ENCODE data around the gene SYT9.
"Not testable (repeated sequence)": the region's sequence is repeated elsewhere in the genome, so short reads cannot be mapped to it uniquely, and the experiment has no call there.

Gene SYT9

DNA sequence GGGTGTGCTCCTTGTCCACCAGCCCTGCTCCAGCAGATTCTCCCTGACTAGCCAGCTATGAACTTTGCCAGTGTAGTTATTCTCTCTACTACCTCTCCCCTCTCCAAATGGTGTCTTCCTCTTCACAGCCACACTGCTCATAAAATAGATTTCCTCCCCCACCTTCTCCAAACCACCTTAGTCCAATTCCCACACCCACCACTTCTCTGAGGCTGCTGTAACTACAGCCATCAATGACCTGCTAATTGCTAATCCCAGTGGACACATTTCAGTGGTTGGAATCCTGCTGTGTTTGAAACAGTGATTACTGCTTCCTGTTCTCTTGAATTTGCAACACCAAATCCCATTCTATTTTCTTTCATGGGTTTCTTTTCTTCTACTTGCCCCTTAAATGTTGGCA is 23.4 kb downstream of the SYT9 start:
- no peak for DNase-seq (ENCODE audit: low spot score)

DNA sequence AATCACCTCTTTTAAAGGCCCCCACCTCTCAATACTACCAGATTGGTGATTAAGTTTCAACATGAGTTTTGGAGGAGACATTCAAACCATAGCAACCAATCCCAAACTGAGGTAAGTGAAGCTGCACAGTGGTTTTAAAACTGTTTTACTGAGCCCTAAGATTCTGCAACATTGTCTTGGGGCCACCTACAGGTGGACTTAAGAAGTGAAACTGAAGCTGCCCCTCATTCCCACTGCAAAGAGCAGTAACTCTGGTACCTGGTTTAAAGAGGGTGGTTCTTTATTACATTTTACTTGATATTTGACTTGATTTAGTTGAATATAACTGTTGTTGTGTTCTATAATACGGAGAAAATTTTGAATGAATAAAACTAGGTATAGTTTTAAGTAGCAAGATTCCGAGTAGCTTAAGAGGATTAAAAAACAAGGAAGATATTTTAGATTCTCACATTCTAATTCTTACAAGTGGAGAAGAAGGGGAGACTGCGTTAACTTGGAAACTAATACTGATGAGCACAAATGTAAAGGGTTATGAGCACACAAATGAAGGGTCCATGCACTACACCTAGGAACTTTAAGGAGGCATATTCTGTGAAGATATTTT is 26.7 kb downstream of the SYT9 start:
- peak; percentile 8 for DNase-seq (ENCODE audit: low spot score)

DNA sequence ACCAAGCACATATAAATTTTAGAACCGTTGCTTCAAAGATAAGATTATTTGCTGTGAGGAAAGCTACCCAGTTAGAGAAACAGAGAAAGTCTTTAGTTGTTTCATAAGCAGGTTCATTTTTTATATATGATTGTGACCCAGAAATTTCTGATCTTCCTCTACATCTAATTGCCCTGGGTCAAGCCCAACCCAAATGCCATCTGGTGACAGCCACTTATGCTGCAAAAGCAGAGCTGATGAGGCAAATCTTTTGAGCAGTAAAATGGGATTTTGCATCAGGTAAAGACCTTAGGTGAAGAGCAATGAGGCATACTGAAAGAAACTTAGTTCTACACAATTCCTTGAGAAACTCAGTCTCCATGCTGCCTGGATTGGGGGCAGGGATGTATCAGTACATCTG is 28.0 kb downstream of the SYT9 start:
- DNase-seq (ENCODE audit: low spot score): no peak

DNA sequence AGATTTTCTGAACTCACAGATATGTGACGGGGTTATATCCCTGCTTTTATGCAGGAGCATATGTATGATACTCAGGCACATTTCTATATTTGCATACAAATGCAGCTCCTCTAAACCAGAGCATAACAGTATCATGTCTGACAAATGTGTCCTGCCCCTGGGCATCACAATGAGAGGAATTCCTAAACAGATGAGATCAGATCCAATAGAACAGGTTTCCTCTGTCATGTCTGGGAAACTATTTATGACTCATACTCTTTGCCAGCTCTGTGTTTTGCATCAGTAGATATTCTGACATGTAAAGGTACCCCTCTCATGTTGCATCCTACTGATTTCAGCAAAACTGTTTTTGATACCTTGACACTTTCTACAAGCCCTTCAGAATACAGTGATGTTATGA is 29.4 kb downstream of the SYT9 start:
- no peak for DNase-seq (ENCODE audit: low spot score)

DNA sequence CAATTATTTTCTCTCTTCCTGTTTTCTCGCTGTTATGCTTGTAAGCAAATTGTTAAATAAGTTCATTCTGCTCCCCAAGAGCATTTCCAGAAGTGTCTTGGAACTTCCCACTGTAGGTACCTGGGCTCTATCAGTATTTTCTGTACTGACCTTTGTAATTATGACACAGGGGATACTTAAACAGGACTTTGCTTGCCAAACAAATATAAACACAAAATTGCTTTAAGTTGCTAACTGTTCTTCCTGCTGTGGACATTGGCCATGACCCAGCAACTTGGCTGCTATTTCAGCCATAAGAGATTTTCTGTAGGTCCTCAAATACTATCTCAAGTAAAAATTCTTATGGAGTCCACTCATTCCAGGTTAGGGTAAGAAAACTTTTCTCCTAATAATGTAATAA is 30.1 kb downstream of the SYT9 start:
- DNase-seq (ENCODE audit: low spot score): no peak

DNA sequence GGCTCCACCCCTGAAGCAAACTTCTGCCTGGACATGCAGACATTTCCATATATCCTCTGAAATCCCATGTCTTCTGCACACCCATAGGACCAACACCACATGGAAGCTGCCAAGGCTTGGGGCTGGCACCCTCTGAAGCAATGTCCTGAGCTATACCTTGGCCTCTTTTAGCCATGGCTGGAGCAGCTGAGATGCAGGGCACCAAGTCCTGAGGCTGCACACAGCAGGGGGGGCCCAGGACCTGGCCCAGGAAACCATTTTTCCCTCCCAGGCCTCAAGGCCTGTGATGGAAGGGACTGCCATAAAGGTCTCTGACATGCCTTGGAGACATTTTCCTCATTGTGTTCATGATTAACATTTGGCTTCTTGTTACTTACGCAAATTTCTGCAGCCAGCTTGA is 34.5 kb downstream of the SYT9 start:
- no peak for DNase-seq (ENCODE audit: low spot score)

DNA sequence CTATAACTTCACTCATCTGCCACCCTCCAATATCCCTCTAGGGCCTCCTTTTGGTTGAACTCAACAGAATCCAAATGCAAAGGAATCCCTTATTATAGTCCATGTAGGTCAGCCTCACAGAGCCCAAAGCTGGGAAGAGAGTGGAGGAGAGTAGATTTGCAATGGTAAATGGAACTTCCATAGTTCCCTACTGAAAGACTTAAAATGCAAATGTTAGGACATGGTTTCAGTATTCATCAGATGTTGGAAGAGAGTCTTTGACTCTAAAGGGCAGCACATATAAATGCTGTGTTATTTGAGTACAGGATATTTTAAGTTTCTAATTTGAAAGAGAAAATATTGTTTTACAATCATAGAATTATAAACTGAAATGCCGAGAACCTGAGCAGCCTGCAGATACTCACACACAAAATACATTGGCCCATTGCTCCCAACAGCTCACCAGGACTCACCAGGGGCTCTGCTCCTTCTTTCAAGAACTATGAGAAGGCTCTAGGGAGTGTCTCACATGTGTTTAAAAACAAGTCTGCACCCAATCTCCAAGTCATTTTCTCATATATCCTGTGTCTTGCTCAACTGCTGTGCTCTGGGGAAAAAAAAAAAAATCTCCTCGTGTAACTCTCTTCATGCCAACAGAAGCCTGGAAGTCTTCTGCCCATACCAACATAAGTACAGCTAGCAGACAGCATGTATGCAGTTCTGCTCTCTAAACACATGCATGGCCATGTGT is 39.6 kb downstream of the SYT9 start:
- no peak for DNase-seq (ENCODE audit: low spot score)

DNA sequence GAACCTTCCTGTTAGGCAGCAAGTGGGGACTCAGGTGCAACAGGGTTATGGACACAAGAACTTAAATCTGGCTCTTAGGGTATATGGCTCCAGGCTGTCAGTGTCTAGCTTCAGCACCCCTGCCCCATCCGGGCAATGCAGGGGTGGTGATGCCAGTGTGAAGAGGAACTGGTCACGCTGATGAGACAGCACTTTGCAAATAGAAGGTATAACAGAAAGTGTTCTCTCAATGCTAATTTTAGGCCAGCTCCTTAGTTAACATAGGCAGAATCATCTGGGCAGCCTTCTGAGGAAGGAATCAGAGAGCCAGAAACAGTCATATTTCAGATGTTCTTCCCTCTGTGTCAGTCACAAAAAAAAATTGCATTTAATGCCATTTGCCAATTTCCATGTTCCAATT is 41.2 kb downstream of the SYT9 start:
- no peak for DNase-seq (ENCODE audit: low spot score)

DNA sequence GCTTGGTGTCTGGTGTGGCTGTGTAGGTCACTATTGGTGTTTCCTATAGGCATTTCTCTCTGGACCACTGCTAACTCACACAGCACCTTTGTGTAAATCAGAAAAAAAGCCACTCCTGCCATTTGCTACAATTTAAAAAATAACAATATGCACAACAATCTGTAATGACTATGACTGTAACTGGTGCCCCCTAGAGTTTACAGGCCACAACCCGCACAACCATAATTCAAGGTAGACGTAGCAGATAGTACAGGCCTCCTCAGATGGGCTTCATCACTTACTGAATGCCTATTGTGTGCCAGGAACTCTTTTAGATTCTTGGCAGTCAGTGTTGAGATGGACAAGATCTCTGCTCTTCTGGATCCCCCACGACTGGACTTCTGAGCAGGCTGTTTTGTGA is 47.7 kb downstream of the SYT9 start:
- no peak for DNase-seq (ENCODE audit: low spot score)

DNA sequence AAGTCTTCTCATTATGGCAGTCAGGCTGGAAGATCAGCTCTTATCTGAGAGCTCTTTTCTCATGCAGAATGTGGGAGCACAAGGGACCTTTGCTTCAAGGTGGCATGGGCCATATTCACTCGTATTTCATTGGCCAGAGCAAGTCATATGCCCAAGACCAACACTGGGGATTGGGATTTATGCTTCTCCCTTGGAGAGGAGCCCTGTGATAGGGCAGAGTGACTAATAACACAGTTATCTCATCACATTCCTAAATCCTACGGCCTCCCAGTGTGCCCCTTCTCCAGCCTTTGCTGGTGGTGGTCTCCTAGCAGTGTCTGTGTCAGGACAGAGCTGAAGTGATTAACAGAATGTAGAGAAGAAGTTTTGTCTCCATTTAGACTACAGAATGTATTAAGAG is 48.6 kb downstream of the SYT9 start:
- DNase-seq (ENCODE audit: low spot score): no peak

DNA sequence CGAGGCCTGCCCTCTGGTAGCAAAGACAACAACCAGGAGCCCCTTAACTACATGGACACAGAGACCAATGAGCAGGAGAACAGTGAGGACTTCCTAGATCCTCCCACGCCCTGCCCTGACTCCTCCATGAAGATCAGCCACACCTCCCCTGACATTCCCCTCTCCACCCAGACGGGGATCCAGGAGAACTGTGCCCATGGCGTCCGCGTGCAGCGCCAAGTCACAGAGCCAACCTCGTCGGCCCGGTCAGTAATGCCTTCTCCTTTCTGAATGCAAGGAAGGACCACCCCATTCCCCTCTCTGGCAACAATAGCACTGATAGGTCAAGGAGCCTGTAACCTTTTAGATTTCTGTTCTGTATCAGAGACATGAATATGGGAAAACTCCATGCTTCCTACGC is 51.4 kb downstream of the SYT9 start:
- DNase-seq (ENCODE audit: low spot score): no peak

DNA sequence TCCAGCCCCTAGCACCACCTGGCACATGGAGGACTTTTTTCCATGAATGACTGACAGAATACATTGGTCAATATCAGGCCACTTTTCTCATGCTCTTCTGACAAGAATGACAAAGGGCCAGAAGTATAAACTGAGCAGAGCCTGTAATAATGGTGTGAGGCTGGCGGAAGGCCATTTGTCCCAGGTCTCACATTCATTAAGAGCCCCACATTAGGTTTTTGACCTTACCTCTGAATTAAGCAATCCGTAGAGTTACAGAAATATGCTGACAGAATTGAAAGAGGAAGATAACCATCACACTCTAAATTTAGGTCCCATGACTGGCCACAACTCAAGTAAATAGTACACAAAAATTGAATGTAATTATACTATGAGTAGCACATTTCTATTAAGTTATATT is 55.2 kb downstream of the SYT9 start:
- no peak for DNase-seq (ENCODE audit: low spot score)

DNA sequence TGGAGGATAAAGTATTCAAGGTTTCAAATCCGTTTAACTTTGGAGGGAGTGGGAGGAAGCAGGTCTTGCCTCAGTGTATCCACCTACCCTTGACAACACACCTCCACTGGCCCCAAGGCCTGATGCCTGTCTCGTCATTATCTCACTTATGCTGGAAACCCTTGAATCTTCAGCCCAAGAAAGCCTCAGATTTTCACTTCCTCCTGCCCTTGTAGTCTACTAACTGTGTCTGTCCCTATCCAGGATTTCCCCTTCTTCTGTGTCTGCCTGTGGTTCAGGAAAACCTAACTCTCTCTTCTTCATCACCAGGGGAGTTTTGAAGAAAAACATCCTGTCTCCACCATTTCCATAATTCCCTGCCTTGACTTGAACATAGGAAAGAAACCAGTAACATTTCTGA is 56.1 kb downstream of the SYT9 start:
- DNase-seq (ENCODE audit: low spot score): no peak

DNA sequence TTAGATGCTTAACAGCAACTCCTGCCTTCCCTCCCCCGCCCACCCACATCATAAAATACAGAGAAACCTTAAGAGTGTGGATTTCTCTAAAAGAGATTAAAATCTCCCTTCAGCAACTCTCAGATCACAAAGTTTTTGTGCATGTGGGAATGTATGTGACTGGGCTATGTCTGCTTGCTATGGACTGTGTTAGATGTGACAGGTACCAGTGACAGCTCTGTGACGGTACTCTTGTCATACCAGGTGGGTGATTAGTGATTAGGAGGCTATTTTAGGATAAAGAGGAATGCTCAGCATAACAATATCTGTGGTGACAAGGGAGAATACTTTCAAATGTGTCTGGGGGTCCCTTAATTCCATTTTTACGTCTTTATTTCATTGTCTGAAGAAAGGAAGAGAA is 60.2 kb downstream of the SYT9 start:
- no peak for DNase-seq (ENCODE audit: low spot score)

DNA sequence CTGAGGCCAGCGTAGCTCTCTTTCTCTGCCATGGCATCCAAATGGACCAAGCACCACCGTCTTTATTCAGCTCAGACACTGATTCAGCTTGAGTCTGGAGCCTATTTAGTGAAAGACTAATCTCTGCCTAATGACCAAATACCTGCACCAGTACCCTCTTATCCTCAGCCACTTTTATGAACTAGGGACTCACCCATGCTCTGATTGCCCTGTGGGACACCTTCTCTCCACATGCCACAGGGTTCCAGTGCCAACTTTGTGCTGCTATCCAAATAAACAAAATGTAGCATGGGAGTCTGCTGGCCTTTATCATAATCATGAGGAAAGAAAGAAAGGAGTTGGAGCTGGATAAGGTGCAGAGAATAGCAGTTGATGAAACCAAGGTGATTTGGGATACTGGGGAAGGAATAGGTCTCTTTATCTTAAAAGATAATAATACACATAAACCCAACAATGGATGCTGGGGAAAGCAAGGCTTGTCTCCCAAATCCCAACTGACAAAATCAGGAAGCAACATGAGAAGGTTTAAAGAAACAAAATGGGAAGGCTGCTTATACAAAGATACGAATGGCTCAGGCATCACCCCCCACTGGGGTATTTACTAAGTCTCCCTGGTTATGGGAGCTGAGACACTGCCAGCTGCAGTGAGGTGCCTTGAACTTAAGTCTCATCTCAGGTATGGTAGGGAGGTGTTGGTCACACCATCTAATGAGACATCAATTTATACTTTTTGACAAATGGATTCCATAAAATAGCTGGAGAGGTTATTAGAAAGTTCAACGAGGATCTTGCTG is 63.3 kb downstream of the SYT9 start:
- DNase-seq (ENCODE audit: low spot score): no peak

DNA sequence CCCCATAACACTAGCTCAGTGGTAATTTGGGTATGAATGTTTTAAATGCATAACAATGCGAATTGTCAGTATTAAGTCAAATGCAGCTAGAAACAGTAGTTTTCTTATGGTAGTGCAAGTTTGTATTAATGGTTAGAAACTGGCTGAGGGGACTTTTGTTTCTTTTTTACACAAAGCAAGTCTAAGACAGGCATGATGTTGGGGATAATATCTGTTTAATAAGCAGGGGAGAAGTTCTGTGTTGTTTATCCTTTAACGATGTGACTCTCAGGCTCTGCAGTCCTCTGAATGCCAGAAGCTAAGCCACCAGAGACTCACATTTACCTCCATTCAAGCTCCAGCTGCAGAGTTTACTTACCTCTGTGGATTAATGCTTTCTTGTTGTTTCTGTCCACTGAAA is 67.8 kb downstream of the SYT9 start:
- DNase-seq (ENCODE audit: low spot score): no peak

DNA sequence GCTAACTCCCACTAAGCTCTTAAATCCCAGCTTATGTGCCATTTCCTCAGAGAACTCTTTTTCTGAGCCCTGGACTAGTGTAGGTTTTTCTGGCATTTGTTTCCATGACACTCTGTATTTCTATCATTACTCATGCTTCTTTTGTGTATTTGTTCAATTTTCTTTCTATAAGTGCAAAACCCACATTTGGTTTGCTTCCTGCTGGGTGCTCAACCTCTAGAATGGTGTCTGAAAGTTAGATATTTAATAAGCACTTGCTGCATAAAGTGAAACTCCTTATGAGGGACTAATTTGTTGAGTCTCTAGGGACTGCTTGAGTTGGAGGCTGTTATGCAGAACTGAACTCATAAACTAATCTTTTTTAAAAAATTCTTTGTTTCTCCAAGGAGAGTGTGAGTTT is 68.6 kb downstream of the SYT9 start:
- DNase-seq (ENCODE audit: low spot score): no peak

DNA sequence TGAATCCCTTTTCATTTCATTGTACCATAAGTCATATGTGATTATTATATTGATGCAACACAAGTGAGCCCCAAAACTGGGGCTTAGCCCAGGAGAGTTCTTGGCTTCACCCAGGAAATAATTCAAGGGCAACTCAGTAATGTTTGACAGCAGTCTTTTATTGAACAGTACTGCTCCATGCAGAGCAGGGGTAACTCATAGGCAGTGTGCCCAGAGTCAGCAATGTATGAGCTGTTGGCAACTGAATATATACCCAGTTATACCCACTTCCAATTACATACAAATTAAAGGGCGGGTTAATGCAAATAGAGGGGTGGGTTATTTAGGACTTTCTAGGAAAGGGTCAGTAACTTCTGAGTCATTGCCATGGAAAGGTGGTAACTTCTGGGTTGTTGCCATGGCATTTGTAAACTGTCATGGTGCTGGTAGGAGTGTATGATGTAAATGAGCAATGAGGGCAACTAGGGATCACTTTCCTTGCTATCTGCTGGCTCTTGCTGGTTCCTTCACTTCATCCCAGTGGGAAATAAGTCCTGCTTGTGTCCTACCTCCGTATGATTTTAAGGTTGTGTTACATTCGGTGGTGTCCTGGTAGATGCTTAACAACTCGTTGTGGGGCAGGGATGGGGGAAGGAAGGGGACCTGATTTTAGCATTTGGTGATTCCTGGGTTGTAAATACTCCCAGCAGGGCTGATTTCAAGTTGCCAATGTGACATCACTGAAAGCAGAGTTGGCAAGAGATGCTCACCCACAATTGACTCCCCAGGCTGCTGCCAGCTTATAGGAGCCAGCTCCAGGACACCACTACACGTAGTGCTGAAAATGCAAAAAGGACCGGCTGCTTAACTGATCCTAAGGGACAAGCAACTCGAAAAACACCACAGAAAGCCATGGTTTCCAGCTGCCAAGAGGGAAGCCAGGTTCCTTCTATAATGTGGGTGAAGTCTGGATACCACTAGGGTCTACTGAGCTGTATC is 70.1 kb downstream of the SYT9 start:
- DNase-seq (ENCODE audit: low spot score): no peak

DNA sequence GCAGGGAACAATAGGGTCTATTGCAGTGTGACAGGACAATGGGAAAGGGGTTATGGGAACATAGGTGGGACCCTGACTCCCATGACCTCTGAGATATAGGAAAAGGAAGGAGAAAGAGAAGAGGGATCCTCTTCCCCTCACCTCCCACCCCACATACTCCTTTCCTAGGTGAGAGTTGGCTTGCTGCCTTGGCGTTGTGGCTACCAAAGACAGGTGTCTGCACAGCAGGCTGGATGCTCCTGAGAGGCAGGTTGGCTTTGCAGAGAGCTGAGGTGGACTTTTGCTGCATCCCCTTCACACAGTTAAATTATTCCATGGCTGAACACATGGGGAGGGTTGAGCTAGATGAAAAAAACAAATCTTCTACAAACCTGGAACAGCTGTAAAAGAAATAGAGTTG is 80.7 kb downstream of the SYT9 start:
- DNase-seq (ENCODE audit: low spot score): no peak

DNA sequence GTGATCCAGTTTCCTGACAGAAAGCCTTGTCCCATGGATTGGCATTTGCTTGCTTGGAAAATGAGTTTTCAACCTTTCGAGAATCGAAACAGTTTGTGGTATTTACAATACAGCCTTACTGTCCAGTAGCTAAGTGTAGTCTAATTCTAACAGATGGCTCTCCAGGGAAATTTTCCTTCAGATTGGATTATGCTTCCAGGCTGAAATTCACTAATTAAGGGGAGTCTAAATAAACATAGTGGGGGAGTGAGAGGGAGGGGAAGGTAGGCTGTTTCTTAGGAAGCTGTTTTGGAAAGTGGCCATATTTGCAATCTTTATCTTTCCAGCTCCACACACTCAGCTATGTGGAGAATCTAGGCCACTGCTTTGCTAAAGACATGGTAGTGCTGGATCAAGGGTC is 81.3 kb downstream of the SYT9 start:
- no peak for DNase-seq (ENCODE audit: low spot score)

DNA sequence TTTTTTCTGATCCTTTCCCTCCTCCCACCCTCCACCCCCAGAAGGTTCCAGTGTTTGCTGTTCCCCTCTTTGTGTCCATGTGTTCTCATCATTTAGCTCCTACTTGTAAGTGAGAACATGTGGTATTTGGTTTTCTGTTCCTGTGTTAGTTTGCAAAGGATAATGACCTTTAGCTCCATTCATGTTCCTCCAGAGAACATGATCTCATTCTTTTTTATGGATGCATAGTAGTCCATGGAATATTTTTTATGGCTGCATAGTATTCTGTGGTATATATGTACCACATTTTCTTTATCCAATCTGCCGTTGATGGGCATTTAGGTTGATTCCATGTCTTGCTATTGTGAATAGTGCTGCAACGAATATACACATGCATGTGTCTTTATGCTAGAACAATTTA is 83.7 kb downstream of the SYT9 start:
- not testable (repeated sequence) for DNase-seq (ENCODE audit: low spot score)

DNA sequence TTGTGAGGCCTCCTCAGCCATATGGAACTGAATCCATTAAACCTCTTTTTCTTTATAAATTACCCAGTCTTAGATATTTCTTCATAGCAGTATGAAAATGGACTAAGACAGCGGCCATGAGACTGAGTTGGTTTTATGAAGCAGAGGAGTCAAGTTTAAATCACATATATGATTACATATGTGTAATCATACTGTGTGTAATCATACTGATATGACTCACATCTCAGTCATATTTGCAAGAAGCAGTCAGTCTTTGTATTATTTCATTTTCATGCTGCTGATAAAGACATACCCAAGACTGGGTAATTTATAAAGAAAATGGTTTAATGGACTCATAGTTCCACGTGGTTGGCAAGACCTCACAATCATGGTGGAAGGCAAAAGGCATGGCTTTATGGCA is 89.8 kb downstream of the SYT9 start:
- DNase-seq (ENCODE audit: low spot score): no peak
